ENCODE data around the gene MYL2. TPM values are rescaled to one million over a fixed set of nuclear protein-coding genes. Genes with fewer than 3 reads are reported as not detected.

Gene MYL2
- total RNA-seq, 1 donor from 2014 or later = not detected

GRCh38 chr12:110874351-110874750, 46.0 kb downstream of the MYL2 start:
- no peak overlapping the region for H3K27ac Mint-ChIP-seq (ENCODE audit: unreplicated experiment)
- H3K4me3 Mint-ChIP-seq (ENCODE audit: unreplicated experiment) = no peak overlapping the region
- H3K4me1 Mint-ChIP-seq (ENCODE audit: unreplicated experiment) = peaks cover 4% of the 10 kb centered on the region
- H3K27me3 Mint-ChIP-seq (ENCODE audit: unreplicated experiment) = no peaks in the 10 kb centered on the region
- peaks cover 2% of the 10 kb centered on the region for H3K36me3 Mint-ChIP-seq (ENCODE audit: low read depth, unreplicated experiment)
- TF ChIP-seq CTCF (IDR thresholded peaks at IDR 0.05; ENCODE audit: unreplicated experiment) = no peak
- no peak for DNase-seq (ENCODE audit: low spot score)
- H3K9me3 Mint-ChIP-seq (ENCODE audit: unreplicated experiment) = peaks cover 3% of the 10 kb centered on the region

- H3K36me3 Mint-ChIP-seq (ENCODE audit: low read depth, unreplicated experiment) = peaks cover 9% of the 10 kb centered on the region
- DNase-seq (ENCODE audit: low spot score) = no peak
- no peak overlapping the region for H3K4me3 Mint-ChIP-seq (ENCODE audit: unreplicated experiment)
- H3K9me3 Mint-ChIP-seq (ENCODE audit: unreplicated experiment) = peaks cover 10% of the 10 kb centered on the region
- TF ChIP-seq CTCF (IDR thresholded peaks at IDR 0.05; ENCODE audit: unreplicated experiment) = no peak
- no peak overlapping the region for H3K27ac Mint-ChIP-seq (ENCODE audit: unreplicated experiment)
- H3K27me3 Mint-ChIP-seq (ENCODE audit: unreplicated experiment) = no peaks in the 10 kb centered on the region
- peaks cover 4% of the 10 kb centered on the region for H3K4me1 Mint-ChIP-seq (ENCODE audit: unreplicated experiment)
Measured at GRCh38 chr12:110872100-110872499, 48.3 kb downstream of the MYL2 start.

GRCh38 chr12:110869803-110870202, 50.6 kb downstream of the MYL2 start:
- H3K9me3 Mint-ChIP-seq (ENCODE audit: unreplicated experiment) = peaks cover 19% of the 10 kb centered on the region
- peaks cover 4% of the 10 kb centered on the region for H3K4me1 Mint-ChIP-seq (ENCODE audit: unreplicated experiment)
- no peaks in the 10 kb centered on the region for H3K27me3 Mint-ChIP-seq (ENCODE audit: unreplicated experiment)
- H3K4me3 Mint-ChIP-seq (ENCODE audit: unreplicated experiment) = no peak overlapping the region
- H3K27ac Mint-ChIP-seq (ENCODE audit: unreplicated experiment) = no peak overlapping the region
- H3K36me3 Mint-ChIP-seq (ENCODE audit: low read depth, unreplicated experiment) = peaks cover 9% of the 10 kb centered on the region
- TF ChIP-seq CTCF (IDR thresholded peaks at IDR 0.05; ENCODE audit: unreplicated experiment) = no peak
- no peak for DNase-seq (ENCODE audit: low spot score)

- no peak for DNase-seq (ENCODE audit: low spot score)
- Mint-ChIP-seq H3K27me3 (ENCODE audit: unreplicated experiment) (no peaks in the 10 kb centered on the region), H3K27ac (ENCODE audit: unreplicated experiment) (no peak overlapping the region), H3K36me3 (ENCODE audit: low read depth, unreplicated experiment) (peaks cover 9% of the 10 kb centered on the region), H3K4me1 (ENCODE audit: unreplicated experiment) (peaks cover 4% of the 10 kb centered on the region), H3K4me3 (ENCODE audit: unreplicated experiment) (no peak overlapping the region), H3K9me3 (ENCODE audit: unreplicated experiment) (peaks cover 19% of the 10 kb centered on the region)
- no peak for TF ChIP-seq CTCF (IDR thresholded peaks at IDR 0.05; ENCODE audit: unreplicated experiment)
Measured at GRCh38 chr12:110869026-110869425, 51.4 kb downstream of the MYL2 start.

- Mint-ChIP-seq H3K27ac (ENCODE audit: unreplicated experiment) (no peak overlapping the region), H3K27me3 (ENCODE audit: unreplicated experiment) (no peaks in the 10 kb centered on the region), H3K9me3 (ENCODE audit: unreplicated experiment) (peaks cover 19% of the 10 kb centered on the region), H3K4me1 (ENCODE audit: unreplicated experiment) (peaks cover 10% of the 10 kb centered on the region), H3K36me3 (ENCODE audit: low read depth, unreplicated experiment) (peaks cover 9% of the 10 kb centered on the region), H3K4me3 (ENCODE audit: unreplicated experiment) (no peak overlapping the region)
- no peak for TF ChIP-seq CTCF (IDR thresholded peaks at IDR 0.05; ENCODE audit: unreplicated experiment)
- DNase-seq (ENCODE audit: low spot score) = no peak
Measured at GRCh38 chr12:110865521-110865920, 54.9 kb downstream of the MYL2 start.
